ENCODE measurements around the gene OLAH.
A peak's percentile ranks its signal among the peaks of the same experiment; 100 is the strongest.

OLAH gene

GRCh38 chr10:15035385-15036301 is 8.1 kb upstream of the OLAH start:
- TF ChIP-seq CTCF (IDR thresholded peaks at IDR 0.05; ENCODE audit: insufficient read depth, low read depth, low read length, missing control alignments) = no peak
- peak; percentile 41 for DNase-seq (ENCODE audit: low read depth)
- no peak overlapping the region for H3K4me3 ChIP-seq (ENCODE audit: low read depth, low read length)

GRCh38 chr10:15037691-15038090 is 6.1 kb upstream of the OLAH start:
- H3K4me3 ChIP-seq (ENCODE audit: low read depth, low read length) = no peak overlapping the region
- no peak for DNase-seq (ENCODE audit: low read depth)
- TF ChIP-seq CTCF (IDR thresholded peaks at IDR 0.05; ENCODE audit: insufficient read depth, low read depth, low read length, missing control alignments) = no peak

- no peak for DNase-seq (ENCODE audit: low read depth)
- no peak overlapping the region for H3K4me3 ChIP-seq (ENCODE audit: low read depth, low read length)
- no peak for TF ChIP-seq CTCF (IDR thresholded peaks at IDR 0.05; ENCODE audit: insufficient read depth, low read depth, low read length, missing control alignments)
Observed at GRCh38 chr10:15038416-15038815, 5.3 kb upstream of the OLAH start.

GRCh38 chr10:15045380-15045779 is 1.6 kb downstream of the OLAH start:
- no peak overlapping the region for H3K4me3 ChIP-seq (ENCODE audit: low read depth, low read length)
- DNase-seq (ENCODE audit: low read depth) = peak; percentile 43
- TF ChIP-seq CTCF (IDR thresholded peaks at IDR 0.05; ENCODE audit: insufficient read depth, low read depth, low read length, missing control alignments) = no peak

GRCh38 chr10:15046626-15047025 is 2.9 kb downstream of the OLAH start:
- no peak overlapping the region for H3K4me3 ChIP-seq (ENCODE audit: low read depth, low read length)
- TF ChIP-seq CTCF (IDR thresholded peaks at IDR 0.05; ENCODE audit: insufficient read depth, low read depth, low read length, missing control alignments) = no peak
- no peak for DNase-seq (ENCODE audit: low read depth)

GRCh38 chr10:15049533-15049932 is 5.8 kb downstream of the OLAH start:
- no peak for DNase-seq (ENCODE audit: low read depth)
- H3K4me3 ChIP-seq (ENCODE audit: low read depth, low read length) = no peak overlapping the region
- no peak for TF ChIP-seq CTCF (IDR thresholded peaks at IDR 0.05; ENCODE audit: insufficient read depth, low read depth, low read length, missing control alignments)

GRCh38 chr10:15052121-15052520 is 8.4 kb downstream of the OLAH start:
- no peak for TF ChIP-seq CTCF (IDR thresholded peaks at IDR 0.05; ENCODE audit: insufficient read depth, low read depth, low read length, missing control alignments)
- H3K4me3 ChIP-seq (ENCODE audit: low read depth, low read length) = no peak overlapping the region
- DNase-seq (ENCODE audit: low read depth) = no peak
